DMS153 (cell line): ENCODE data around the gene LAT.
A peak's percentile ranks its signal among the peaks of the same experiment; 100 is the strongest.
"Not testable (repeated sequence)": the region's sequence is repeated elsewhere in the genome, so short reads cannot be mapped to it uniquely, and the experiment has no call there.

Experiments used
- DNase-seq: peaks from one replicate; lab custom pipeline; 2025; lab: John Stamatoyannopoulos, UW

The LAT gene, protein sequence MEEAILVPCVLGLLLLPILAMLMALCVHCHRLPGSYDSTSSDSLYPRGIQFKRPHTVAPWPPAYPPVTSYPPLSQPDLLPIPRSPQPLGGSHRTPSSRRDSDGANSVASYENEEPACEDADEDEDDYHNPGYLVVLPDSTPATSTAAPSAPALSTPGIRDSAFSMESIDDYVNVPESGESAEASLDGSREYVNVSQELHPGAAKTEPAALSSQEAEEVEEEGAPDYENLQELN

DNA sequence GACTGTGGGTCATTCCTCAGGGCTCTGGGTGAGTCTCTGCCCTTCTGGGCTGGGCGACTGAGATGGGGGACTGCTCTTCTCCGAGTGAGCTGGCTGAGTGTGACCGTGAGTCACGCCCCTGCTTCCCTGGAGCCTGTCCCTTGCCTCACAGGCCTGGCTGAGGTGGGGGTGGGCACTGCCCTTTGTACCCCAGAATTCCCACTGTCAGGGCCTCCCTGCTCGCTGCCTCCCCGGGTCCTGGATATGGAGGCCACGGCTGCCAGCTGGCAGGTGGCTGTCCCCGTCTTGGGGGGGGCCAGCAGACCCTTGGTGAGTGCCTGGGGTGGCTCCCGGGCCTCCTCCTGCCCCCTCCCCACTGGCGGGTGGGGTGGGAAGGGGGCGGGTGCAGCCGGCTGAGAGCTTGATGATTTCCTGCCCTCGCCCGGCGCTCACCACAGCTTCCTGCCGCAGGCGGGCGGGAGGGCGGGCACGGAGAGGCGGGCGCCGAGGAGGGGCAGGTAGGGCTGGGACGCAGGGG, at the start of gene LAT:
Gene LAT (plus strand): TSS at position 434 of the 517 bp plus-strand sequence. CDS start 366 bp downstream, outside the sequence.
- DNase-seq: peak; percentile 36

DNA sequence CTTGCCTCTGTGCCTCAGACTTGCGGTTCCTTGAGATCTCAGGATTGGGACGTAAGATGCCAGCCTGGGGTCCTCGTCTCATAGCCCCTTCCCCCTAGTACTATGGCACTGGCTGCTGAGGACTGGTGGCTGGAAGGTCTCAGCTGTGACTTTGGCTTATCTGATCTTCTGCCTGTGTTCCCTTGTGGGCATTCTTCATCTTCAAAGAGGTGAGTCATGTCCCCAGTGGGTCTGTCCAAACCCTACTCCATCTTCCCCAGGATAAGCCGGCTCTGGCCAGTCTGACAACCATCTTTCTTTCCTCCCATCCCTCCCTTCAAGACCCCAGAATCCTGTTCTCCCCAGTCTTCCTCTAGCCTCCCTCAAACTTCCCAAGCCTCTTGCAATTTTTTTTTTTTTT, 49.5 kb upstream of the LAT start:
- DNase-seq: no peak

DNA sequence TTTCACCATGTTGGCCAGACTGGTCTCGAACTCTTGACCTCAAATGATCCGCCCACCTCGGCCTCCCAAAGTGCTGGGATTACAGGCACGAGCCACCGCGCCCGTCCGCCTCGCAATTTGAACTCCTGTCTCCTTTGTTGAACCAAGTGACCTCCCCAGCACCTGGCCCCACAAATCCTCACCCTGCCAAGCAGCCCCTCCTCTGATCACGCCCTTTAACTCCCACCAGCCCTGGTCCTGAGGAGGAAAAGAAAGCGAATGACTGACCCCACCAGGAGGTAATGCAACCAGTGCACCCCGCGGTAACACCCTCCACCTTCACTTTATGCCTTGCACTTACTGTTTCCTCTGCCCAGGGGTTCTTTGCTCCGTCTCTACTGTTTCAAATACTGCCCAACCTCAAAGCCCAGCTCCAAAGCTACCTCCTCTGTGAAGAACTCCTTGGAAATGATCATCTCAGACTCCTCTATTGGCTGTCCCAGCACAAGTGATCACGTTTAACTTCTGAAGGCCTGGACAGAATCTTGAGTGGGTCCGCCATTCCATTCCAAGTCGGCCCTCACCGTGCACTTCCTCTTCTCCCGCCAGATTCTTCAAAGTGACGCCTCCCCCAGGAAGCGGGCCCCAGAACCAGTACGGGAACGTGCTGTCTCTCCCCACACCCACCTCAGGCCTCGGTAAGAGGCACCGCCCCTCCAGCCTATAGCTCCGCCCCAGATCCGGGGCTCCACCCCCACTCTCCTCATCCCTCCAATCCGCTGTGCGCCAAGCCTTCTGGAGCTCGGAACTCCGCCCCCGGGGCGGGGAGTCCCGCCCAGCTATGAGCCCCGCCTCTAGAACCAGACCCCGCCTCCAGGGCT, 48.7 kb upstream of the LAT start:
- peak; percentile 79 for DNase-seq

DNA sequence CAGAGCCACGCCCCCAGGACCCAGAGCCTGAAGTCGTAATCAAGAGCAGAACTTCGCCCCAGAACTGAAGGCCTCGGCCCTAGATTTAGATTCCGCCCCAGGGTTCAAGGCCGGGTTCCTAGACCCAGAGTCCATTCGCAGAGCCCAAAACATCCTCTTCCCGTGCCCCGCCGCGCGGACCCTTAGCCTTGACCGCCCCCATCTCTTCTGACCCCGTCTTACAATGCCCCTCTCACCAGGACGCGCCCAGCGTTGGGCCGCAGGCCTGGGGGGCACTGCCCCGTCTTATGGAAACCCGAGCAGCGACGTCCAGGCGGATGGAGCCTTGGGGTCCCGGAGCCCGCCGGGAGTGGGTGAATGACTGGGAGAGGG, 48.1 kb upstream of the LAT start:
- DNase-seq: no peak

DNA sequence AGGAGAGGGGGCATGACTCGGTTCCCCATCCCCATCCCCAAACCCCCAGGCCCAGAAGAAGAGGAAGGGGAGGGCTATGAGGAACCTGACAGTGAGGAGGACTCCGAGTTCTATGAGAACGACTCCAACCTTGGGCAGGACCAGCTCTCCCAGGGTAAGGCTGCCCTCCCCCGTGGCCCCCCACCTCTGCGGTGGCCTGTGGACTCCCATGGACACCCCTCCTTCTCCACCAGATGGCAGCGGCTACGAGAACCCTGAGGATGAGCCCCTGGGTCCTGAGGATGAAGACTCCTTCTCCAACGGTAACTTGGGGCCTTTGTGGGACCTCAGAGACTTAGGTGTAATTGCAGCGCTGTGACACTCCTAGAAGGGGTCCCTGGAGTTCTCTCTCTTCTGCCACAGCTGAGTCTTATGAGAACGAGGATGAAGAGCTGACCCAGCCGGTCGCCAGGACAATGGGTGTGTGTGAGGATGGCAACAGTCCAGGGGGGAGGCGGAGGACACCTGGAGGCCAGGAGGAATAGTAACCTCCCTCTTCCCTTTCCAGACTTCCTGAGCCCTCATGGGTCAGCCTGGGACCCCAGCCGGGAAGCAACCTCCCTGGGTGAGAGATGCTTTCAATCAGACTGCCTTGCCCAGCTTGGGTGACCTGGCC, 47.5 kb upstream of the LAT start:
- DNase-seq: no peak

DNA sequence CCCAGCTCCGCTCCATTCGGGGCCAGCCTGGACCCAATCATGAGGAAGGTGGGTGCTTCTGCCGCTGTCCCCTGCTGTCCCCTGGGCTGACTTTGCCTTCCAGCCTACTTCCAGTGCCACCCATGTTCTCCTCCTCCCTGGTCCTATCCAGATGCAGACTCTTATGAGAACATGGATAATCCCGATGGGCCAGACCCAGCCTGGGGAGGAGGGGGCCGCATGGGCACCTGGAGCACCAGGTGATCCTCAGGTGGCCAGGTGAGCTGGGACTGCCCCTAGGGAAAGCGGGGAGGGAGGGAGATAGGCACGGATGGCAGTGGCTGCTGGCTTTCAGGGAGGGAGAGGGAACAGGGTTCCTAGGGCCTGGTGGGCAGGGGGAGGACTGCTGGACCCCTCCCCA, 46.1 kb upstream of the LAT start:
- DNase-seq: no peak

DNA sequence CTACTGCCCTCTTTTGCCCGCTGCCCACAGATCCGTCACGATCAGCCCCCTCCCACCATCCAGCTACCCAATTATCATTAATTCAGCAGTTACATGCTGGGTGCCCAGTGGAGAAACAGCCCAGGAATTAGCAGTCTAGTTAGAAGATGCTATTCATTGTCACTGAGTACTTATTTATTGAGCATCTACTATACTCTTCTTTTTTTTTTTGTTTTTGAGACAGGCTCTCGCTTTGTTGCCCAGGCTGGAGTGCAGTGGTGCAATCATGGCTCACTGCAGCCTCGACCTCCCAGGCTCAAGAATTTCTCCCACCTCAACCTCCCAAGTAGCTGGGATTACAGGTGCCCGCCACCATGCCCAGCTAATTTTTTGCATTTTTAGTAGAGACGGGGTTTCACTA, 45.0 kb upstream of the LAT start:
- DNase-seq: not testable (repeated sequence)

DNA sequence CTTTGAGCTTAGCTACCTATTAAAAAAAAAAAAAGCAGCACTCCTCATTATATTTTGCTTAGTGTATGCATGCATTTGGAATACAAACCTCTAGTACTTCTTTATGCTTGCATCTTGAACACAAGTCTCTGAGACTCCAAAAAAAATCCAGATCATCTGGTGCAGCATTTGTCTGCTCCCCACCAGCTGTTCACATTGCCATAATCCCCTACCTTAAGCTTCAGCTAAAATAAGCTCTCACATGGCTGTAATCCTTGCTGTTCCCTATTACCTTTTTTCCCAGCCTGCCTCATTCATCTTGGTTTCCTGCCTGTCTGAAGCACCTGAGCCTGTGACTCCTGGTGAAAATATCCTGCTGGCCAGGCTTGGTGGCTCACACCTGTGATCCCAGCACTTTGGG, 41.6 kb upstream of the LAT start:
- no peak for DNase-seq

DNA sequence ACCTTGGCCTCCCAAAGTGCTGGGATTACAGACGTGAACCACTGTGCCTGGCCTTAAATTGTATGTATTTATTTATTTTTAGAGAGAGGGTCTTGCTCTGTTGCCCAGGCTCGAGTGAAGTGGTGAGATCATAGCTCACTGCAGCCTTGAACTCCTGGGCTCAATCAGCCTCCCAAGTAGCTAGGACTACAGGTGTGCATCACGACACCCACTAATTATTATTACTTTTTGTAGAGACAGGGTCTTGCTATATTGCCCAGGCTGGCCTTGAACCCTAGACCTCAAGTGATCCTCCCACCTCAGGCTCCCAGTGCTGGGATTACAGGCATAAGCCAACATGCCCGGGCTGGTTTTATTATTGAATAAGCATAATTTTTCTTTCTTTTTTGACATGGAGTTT, 38.2 kb upstream of the LAT start:
- DNase-seq: no peak

DNA sequence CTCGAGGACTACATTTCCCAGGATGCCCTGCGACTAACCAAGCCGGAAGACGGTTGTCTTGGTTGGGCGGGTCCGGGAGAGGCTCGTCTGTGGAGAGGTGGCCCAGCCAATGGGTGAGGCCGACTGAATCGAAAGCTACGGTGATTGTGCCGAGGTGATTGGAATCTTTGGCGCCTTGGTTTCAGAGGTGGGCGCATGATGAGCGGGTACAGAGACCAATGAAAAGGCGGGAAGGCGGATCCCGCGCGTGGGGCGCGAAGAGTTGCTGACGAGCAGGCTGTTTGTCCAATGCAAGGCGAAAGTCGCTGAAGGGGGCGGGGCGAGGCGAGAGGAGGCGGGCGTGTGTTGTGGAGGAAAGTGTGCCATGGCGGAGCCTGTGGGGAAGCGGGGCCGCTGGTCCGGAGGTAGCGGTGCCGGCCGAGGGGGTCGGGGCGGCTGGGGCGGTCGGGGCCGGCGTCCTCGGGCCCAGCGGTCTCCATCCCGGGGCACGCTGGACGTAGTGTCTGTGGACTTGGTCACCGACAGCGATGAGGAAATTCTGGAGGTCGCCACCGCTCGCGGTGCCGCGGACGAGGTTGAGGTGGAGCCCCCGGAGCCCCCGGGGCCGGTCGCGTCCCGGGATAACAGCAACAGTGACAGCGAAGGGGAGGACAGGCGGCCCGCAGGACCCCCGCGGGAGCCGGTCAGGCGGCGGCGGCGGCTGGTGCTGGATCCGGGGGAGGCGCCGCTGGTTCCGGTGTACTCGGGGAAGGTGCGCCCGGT, 34.0 kb upstream of the LAT start, which contains the start of gene NFATC2IP:
Gene NFATC2IP (plus strand): TSS at position 290 of the 762 bp plus-strand sequence. CDS start 75 bp downstream, at position 365.
- peak; percentile 99 for DNase-seq

DNA sequence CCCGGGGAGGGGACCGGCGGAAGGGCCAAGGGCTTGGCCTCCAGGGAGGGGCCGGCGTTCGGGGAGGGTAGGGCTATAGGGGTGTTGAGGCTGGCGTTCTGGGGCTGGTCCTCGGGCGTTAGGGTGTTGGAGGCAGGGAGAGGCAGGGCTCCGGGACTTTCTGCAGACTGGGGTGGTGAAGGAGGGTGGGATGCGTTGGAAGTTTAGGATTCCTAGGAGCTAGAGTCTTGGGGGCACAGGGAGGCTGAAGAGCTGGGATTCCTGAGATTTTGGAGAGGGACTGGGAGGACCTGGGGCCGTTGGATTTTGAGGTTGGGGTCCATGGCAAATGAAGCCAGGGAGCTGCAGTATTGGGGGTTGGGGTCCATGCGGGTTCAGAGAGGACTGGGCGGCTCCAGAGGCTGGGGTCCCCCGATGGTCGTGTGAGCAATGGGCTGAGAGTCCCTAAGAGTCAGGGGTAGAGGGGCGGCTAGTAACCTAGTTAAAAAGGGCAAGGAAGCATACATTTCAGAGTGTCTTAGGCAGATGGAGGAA, 33.4 kb upstream of the LAT start:
- no peak for DNase-seq

DNA sequence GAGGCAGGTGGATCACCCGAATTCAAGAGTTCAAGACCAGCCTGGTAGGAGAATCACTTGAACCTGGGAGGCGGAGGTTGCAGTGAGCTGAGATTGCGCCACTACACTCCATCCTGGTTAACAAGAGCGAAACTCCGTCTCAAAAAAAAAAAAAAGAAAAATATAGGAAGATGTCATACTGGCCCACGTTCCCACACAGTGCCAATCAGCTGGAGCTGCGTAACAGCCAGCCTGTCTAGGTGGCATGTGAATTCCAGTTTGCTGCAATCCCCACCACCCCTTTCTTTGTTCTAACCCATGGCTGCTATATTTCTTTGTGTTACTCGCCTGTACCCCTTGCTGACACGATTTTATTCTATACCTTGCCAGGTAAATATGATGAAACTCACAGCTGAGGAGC, 26.6 kb upstream of the LAT start:
- no peak for DNase-seq

DNA sequence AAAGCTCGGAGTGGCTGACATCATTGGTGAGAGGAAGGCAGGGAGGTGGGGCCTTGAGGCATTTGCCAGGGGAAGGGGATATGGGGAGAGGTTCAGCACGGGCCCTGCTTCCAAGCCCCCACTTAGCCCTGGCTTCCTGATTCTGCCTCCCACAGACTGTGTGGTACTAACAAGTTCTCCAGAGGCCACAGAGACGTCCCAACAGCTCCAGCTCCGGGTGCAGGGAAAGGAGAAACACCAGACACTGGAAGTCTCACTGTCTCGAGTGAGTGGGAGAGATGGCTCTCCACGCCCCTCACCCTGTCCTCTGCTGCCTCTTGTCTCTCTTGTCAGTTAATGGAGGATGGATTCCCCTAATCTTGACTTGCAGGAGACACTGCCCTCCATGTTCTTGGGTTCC, 26.0 kb upstream of the LAT start:
- no peak for DNase-seq

DNA sequence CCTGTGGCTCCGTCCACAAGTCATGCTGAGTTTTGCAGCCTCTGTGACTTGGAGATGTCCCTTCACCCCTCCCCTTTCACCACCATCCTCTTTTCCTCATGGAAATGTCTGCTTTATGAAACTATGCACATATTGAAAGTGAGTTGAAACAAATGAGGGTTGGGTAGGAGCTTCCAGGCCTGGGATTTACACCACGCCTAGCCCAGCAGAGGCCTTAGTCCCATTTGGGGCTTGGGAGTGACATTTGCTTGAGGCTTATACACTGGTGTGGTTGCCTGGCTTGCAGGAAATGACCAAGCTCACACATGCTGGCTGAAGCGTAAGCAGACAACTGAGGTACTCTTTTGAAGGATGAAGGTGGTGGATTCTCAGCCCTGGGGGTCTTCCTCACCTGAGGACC, 20.8 kb upstream of the LAT start:
- DNase-seq: no peak

DNA sequence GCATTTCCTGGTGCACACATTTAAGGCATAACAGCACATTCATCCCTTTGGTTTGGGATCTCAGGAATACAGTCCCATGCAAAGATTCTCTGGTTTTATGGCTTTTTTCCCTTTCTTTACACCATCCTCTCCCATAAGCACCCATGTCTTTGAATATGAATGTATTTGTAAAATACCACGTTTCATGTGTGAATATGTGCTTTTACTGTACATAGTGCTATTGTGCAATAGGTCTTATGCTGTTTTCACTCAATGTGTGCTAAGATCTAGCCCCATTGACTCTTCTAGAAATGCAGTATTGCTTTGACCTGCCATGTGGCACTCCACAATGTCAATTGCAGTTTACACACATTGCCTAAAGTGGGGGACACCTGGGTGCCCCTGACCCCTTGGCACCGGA, 20.4 kb upstream of the LAT start:
- no peak for DNase-seq

DNA sequence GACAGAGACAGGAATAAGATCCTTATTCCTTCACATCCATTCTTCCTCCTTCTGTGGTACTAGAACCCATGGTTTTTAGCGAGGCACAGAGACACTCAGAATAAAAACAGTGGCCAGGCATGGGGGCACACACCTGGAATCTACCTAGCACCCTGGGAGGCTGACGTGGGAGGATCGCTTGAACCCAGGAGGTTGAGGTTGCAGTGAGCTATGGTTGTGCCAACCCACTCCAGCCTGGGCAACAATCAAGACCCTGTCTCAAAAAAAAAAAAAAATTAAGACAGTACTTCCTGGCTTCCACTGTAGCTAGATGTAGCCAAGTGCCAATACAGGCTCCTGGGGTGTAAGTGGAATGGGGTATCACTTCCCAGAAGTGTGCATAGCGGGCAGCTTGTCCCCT, 17.7 kb upstream of the LAT start:
- DNase-seq: no peak

DNA sequence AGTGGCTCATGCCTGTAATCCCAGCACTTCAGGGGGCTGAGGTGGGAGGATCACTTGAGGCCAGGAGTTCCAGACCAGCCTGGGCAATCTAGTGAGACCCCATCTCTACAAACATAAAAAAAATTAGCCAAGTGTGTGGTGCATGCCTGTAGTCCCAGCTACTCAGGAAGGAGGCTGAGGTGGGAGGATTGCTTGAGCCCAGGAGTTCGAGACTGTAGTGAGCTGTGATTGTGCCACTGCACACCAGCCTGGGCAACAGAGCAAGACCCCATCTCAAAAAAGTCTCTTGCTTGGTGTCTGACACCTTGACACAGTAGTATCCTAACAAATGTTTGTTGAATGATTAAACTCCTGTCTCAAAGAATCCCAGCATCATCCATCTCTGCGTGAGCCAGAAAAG, 15.2 kb upstream of the LAT start:
- not testable (repeated sequence) for DNase-seq

DNA sequence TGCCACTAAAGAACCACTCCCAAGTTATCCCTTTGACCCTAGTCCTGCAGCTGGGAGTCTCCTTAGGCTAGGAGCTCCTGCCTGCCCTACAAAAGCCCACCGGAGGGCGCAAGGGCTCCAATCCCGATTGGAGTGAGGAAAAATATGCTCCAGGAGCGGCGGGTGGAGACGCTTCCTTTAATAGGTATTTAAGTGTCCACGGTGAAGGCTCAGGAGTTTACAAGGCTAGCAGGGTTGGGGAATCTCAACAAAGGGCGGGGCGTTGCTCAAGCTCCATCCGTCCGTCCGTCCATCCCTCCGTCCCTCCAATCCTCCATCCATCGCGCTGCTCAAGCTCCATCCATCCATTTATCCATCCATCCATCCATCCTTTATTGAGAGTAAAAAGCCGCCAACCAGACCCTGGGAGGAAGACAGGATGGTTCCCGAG, 10.8 kb upstream of the LAT start:
- DNase-seq: peak; percentile 60

DNA sequence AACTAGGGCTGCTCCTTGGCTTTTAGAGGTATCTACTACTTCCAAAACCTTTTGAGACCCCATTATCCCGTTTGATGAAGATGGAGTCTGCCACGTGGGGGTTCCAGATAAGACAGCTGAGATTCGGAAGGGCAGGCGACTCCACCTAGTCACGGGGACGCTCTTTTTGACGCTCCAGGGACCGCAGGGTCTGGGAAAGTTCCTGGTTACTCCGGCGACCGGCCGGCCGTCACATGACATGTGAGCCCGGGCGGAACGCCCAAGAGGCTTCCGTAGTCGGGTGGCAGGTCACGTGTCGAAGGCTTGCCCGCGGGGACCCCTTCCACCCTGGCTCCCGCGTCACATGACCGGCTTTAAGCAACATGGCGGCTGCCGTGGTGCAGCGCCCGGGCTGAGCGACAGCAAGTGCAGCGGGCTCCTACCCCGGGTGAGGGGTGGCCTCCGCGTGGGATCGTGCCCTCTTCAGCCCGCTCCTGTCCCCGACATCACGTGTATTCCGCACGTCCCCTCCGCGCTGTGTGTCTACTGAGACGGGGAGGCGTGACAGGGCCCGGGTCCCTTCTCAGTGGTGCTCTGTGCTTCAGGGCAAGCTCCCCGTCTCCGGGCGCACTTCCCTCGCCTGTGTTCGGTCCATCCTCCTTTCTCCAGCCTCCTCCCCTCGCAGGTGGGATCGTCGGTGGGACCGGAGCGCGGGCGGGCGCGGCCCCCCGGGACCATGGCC, 10.3 kb upstream of the LAT start, which contains the start of gene SPNS1:
Gene SPNS1 (plus strand): TSS at position 342 of the 721 bp plus-strand sequence. CDS start 374 bp downstream, at position 716.
- DNase-seq: peak; percentile 91

DNA sequence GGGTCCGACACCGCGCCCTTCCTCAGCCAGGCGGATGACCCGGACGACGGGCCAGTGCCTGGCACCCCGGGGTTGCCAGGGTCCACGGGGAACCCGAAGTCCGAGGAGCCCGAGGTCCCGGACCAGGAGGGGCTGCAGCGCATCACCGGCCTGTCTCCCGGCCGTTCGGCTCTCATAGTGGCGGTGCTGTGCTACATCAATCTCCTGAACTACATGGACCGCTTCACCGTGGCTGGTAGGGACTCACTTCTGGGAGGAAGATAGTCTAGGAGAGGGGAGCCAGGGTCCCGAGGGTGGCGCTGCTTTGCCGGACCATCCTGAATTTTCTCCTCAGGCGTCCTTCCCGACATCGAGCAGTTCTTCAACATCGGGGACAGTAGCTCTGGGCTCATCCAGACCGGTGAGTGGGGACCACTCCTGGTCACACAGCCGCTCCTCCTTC, 9.7 kb upstream of the LAT start:
- no peak for DNase-seq
